ENCODE data around the gene DDR2.

- TF ChIP-seq CTCF (conservative IDR thresholded peaks at IDR 0.05) (no peak), ZFX (IDR thresholded peaks at IDR 0.05) (no peak)
These were observed 45.5 kb downstream of the DDR2 start for GRCh38 chr1:162677607-162678371.

Measured in C4-2B (cell line).